Neural cell (in vitro differentiated cells): Measurements from ENCODE around the gene TLNRD1. TPM values are rescaled to one million over a fixed set of nuclear protein-coding genes. Genes with fewer than 3 reads are reported as not detected.

Experiments used
- H2AFZ ChIP-seq: fragments of 200-600, 300-800 bp; sonication (generic), shearing (Covaris generic); 2 replicates; pipeline ENCODE4 v1.6.0; 2014; ENCODE audit warnings: low read depth, mild to moderate bottlenecking, antibody characterized with exemption, low read length, moderate library complexity
- H3F3A ChIP-seq: fragments of 200-600 bp; shearing (Covaris generic); 2 replicates; pipeline ENCODE4 v1.6.1; 2016; ENCODE audit warnings: mild to moderate bottlenecking, moderate library complexity, mixed read lengths, antibody characterized with exemption, low read length; ENCODE audit not compliant: insufficient read depth, poor library complexity, severe bottlenecking
- H3K27ac ChIP-seq: fragments of 200-600, 300-800 bp; sonication (generic), shearing (Covaris generic); 2 replicates; pipeline ENCODE4 v1.5.1; 2014; ENCODE audit warnings: mild to moderate bottlenecking, low read length, moderate library complexity
- H3K27me3 ChIP-seq: fragments of 300-800, 200-600 bp; sonication (generic), shearing (Covaris generic); 2 replicates; pipeline ENCODE4 v1.6.0; 2014; ENCODE audit warnings: mild to moderate bottlenecking, low read depth, low read length, moderate library complexity; ENCODE audit not compliant: insufficient read depth
- H3K36me3 ChIP-seq: fragments of 300-800, 200-600 bp; sonication (generic), shearing (Covaris generic); 2 replicates; pipeline ENCODE4 v1.5.1; 2014; ENCODE audit warnings: mild to moderate bottlenecking, antibody characterized with exemption, low read length, moderate library complexity; ENCODE audit not compliant: insufficient read depth
- H3K4me2 ChIP-seq: fragments of 300-800, 200-600 bp; sonication (generic), shearing (Covaris generic); 2 replicates; pipeline ENCODE4 v1.6.0; 2014; ENCODE audit warnings: mild to moderate bottlenecking, low read length
- H3K4me3 ChIP-seq: fragments of 300-800, 200-600 bp; sonication (generic), shearing (Covaris generic); 2 replicates; pipeline ENCODE4 v1.5.1; 2014; ENCODE audit warnings: mild to moderate bottlenecking, low read length, moderate library complexity
- H3K79me2 ChIP-seq: fragments of 200-600 bp; shearing (Covaris generic); replicated peaks from 2 replicates; pipeline ENCODE4 v1.6.0; 2014; ENCODE audit warnings: mild to moderate bottlenecking, low read length, moderate library complexity; ENCODE audit not compliant: insufficient read depth
- H3K9ac ChIP-seq: fragments of 300-800, 200-600 bp; sonication (generic), shearing (Covaris generic); 2 replicates; pipeline ENCODE4 v1.6.1; 2016; ENCODE audit warnings: mild to moderate bottlenecking, low read length, mixed read lengths
- H3K9me2 ChIP-seq: fragments of 200-600 bp; shearing (Covaris generic); 2 replicates; pipeline ENCODE4 v1.6.1; 2016; ENCODE audit warnings: mild to moderate bottlenecking, low read length, mixed read lengths; ENCODE audit not compliant: insufficient read depth
- H3K9me3 ChIP-seq: fragments of 200-600, 300-800 bp; sonication (generic), shearing (Covaris generic); 2 replicates; pipeline ENCODE4 v1.6.1; 2016; ENCODE audit warnings: mild to moderate bottlenecking, mixed run types, low read length, moderate library complexity, mixed read lengths
- H4K20me1 ChIP-seq: fragments of 200-600 bp; shearing (Covaris generic); 2 replicates; pipeline ENCODE4 v1.6.1; 2016; ENCODE audit warnings: mild to moderate bottlenecking, mixed run types; ENCODE audit not compliant: insufficient read depth
- EP300 ChIP-seq: fragments of 450-650 bp; conservative IDR thresholded peaks from 2 replicates; pipeline ENCODE4 v1.6.1; 2014; ENCODE audit warnings: antibody characterized with exemption, mild to moderate bottlenecking, moderate library complexity; ENCODE audit not compliant: poor library complexity, severe bottlenecking
- EZH2 ChIP-seq: fragments of 200-600, 300-800 bp; shearing (Covaris generic), sonication (generic); IDR thresholded peaks from 2 replicates; pipeline ENCODE4 v1.6.1; 2014; ENCODE audit warnings: antibody characterized with exemption, low read length, borderline replicate concordance, mild to moderate bottlenecking; ENCODE audit not compliant: insufficient read depth, poor library complexity, severe bottlenecking
- MXI1 ChIP-seq: fragments of 450-650 bp; conservative IDR thresholded peaks from 2 replicates; pipeline ENCODE4 v1.6.1; 2014; ENCODE audit warnings: antibody characterized with exemption, mild to moderate bottlenecking; ENCODE audit not compliant: poor library complexity, severe bottlenecking
- POLR2AphosphoS5 ChIP-seq: IDR thresholded peaks from 2 replicates; pipeline ENCODE4 v1.6.1; 2012
- RAD21 ChIP-seq: fragments of 450-650 bp; conservative IDR thresholded peaks from 2 replicates; pipeline ENCODE4 v1.6.1; 2014; ENCODE audit warnings: antibody characterized with exemption, mild to moderate bottlenecking, moderate library complexity
- REST ChIP-seq: IDR thresholded peaks from 2 replicates; pipeline ENCODE4 v1.6.1; 2012; ENCODE audit warnings: borderline replicate concordance
- SMC3 ChIP-seq: fragments of 450-650 bp; conservative IDR thresholded peaks from 2 replicates; pipeline ENCODE4 v1.6.1; 2014; ENCODE audit warnings: antibody characterized with exemption, mild to moderate bottlenecking, moderate library complexity; ENCODE audit not compliant: poor library complexity
- TAF1 ChIP-seq: IDR thresholded peaks from 2 replicates; pipeline ENCODE4 v1.6.1; 2012; ENCODE audit warnings: low read depth
- polyA plus RNA-seq: library from polyadenylated mRNA; depleted of rRNA; stranded (reverse); fragments of >200 nt; gene quantifications from 2 replicates; pipeline ENCODE4 v1.2.3, GENCODE V29; 2014
- TF ChIP-seq, protein P1 (sequence below): fragments of 450-650 bp; IDR thresholded peaks from 2 replicates; pipeline ENCODE4 v1.5.1; 2014; ENCODE audit warnings: antibody characterized with exemption, mild to moderate bottlenecking, moderate library complexity; ENCODE audit not compliant: poor library complexity, severe bottlenecking

Gene TLNRD1
- polyA plus RNA-seq, 1 donor from 2014 or later: 8.2 TPM

DNA sequence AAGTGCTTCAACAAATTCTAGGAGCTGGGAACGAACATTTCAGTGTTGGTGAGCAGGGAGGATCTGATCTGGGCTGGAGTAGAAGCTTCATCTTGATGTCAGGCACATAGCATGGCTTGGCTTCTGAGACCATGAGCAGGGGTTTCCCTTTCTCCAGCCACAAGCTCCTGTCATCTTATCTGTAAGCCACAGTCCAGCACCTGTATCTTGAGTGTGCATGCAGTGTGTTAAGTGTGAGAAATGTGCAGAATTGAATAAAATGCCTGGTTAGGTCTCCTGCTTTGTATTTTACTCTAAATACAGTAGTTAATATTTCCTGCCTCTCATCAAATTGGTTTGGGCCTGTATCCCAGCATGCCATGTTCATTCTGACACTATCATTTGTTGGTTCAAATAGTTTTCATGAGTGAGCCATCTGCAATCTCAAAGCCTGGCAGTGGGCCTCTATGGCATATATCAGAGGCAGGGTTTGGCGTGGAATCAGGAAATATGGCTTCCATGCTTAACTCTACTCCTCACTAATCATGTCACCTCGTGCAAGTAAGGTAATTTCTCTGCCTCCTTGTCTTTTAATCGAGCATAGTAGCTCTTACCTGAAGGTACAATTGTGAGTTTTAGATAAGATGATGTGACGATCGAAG is 43.3 kb downstream of the TLNRD1 start:
- H4K20me1 ChIP-seq: no peaks in the 10 kb centered on the region
- H3K36me3 ChIP-seq: no peaks in the 10 kb centered on the region
- H3K9me2 ChIP-seq: no peaks in the 10 kb centered on the region
- no peak overlapping the region for H3K9ac ChIP-seq
- H3K4me3 ChIP-seq: no peak overlapping the region
- H3K9me3 ChIP-seq: no peaks in the 10 kb centered on the region
- no peaks in the 10 kb centered on the region for H3K27me3 ChIP-seq
- no peaks in the 10 kb centered on the region for H3F3A ChIP-seq
- TF ChIP-seq RAD21 (no peak), EP300 (no peak), POLR2AphosphoS5 (no peak), MXI1 (no peak), EZH2 (no peak), SMC3 (no peak)
- TF ChIP-seq, protein P1, sequence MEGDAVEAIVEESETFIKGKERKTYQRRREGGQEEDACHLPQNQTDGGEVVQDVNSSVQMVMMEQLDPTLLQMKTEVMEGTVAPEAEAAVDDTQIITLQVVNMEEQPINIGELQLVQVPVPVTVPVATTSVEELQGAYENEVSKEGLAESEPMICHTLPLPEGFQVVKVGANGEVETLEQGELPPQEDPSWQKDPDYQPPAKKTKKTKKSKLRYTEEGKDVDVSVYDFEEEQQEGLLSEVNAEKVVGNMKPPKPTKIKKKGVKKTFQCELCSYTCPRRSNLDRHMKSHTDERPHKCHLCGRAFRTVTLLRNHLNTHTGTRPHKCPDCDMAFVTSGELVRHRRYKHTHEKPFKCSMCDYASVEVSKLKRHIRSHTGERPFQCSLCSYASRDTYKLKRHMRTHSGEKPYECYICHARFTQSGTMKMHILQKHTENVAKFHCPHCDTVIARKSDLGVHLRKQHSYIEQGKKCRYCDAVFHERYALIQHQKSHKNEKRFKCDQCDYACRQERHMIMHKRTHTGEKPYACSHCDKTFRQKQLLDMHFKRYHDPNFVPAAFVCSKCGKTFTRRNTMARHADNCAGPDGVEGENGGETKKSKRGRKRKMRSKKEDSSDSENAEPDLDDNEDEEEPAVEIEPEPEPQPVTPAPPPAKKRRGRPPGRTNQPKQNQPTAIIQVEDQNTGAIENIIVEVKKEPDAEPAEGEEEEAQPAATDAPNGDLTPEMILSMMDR: no peak
- no peak overlapping the region for H3K27ac ChIP-seq
- no peak overlapping the region for H2AFZ ChIP-seq
- no peak overlapping the region for H3K4me2 ChIP-seq
- H3K79me2 ChIP-seq: no peaks in the 10 kb centered on the region

DNA sequence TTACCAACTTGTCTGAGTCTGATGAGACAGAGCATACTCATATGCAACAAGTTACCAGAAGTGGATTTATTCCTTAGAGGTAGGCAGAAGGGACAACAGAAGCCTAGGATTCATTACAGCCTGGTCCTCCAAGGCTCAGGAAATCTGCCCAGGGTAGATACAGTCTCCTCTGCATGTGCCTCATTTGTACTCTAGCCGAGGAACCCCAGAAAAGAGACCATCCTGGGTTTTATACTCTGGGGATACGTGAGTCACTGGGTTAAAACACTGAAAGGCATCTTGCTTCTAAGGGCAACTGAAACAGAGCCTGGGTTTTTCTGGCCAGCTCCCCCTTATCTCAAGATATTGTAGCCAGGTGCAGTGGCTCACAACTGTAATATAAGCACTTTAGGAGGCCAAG is 45.6 kb downstream of the TLNRD1 start:
- Histone ChIP-seq H3K79me2 (no peaks in the 10 kb centered on the region), H3K9me3 (no peaks in the 10 kb centered on the region), H4K20me1 (no peaks in the 10 kb centered on the region), H3K9me2 (no peaks in the 10 kb centered on the region), H3K27me3 (no peaks in the 10 kb centered on the region), H3F3A (no peaks in the 10 kb centered on the region), H3K4me2 (no peak overlapping the region), H3K4me3 (no peak overlapping the region), H3K36me3 (no peaks in the 10 kb centered on the region), H3K27ac (no peak overlapping the region), H2AFZ (no peak overlapping the region), H3K9ac (no peak overlapping the region)
- TF ChIP-seq REST (no peak), RAD21 (no peak), MXI1 (no peak), EZH2 (no peak), POLR2AphosphoS5 (no peak), EP300 (no peak), SMC3 (no peak), TAF1 (no peak)
- TF ChIP-seq, protein P1: no peak
